NCI-H446 treated with DMSO at 0.1 percent for 48 hours (cell line): ENCODE results near the gene GRM4.
A peak's percentile ranks its signal among the peaks of the same experiment; 100 is the strongest.

Source experiments
- DNase-seq: peaks from one replicate; lab custom pipeline; 2025; lab: John Stamatoyannopoulos, UW

The GRM4 gene

GRCh38 chr6:34061348-34061747 is 84.5 kb downstream of the GRM4 start:
- no peak for DNase-seq

- DNase-seq: no peak
These were observed 86.0 kb downstream of the GRM4 start for GRCh38 chr6:34059914-34060313.

GRCh38 chr6:34059136-34059731 is 86.7 kb downstream of the GRM4 start:
- DNase-seq: no peak

GRCh38 chr6:34057790-34058189 is 88.1 kb downstream of the GRM4 start:
- DNase-seq: no peak

- no peak for DNase-seq
These were observed 88.7 kb downstream of the GRM4 start for GRCh38 chr6:34057191-34057590.

- DNase-seq: no peak
These were observed 89.4 kb downstream of the GRM4 start for GRCh38 chr6:34056305-34057108.

GRCh38 chr6:34055223-34055933 is 90.5 kb downstream of the GRM4 start:
- peak; percentile 25 for DNase-seq

- DNase-seq: no peak
These were observed 92.2 kb downstream of the GRM4 start for GRCh38 chr6:34053721-34054120.

- no peak for DNase-seq
These were observed 92.8 kb downstream of the GRM4 start for GRCh38 chr6:34052918-34053608.

- no peak for DNase-seq
These were observed 93.6 kb downstream of the GRM4 start for GRCh38 chr6:34052071-34052825.

- no peak for DNase-seq
These were observed 94.5 kb downstream of the GRM4 start for GRCh38 chr6:34051331-34051919.

- DNase-seq: no peak
These were observed 95.2 kb downstream of the GRM4 start for GRCh38 chr6:34050691-34051090.

GRCh38 chr6:34049395-34050342 is 96.2 kb downstream of the GRM4 start:
- DNase-seq: no peak

GRCh38 chr6:34047913-34048867 is 97.7 kb downstream of the GRM4 start:
- DNase-seq: no peak

GRCh38 chr6:34046617-34047016 is 99.3 kb downstream of the GRM4 start:
- no peak for DNase-seq

- DNase-seq: no peak
These were observed 100.1 kb downstream of the GRM4 start for GRCh38 chr6:34045771-34046170.

GRCh38 chr6:34044945-34045595 is 100.8 kb downstream of the GRM4 start:
- no peak for DNase-seq

GRCh38 chr6:34043359-34043758 is 102.5 kb downstream of the GRM4 start:
- no peak for DNase-seq
